Lower leg skin (tissue), 4 donors: Measurements from ENCODE around the gene CLASP2. TPM values are rescaled to one million over a fixed set of nuclear protein-coding genes. Genes with fewer than 3 reads are reported as not detected.

Experiments
- DNase-seq, 2 donors: peaks; one replicate each; pipeline ENCODE4 v3.0.0-alpha.2; 2019; ENCODE audit warnings: low spot score in 2 of 2
- H3K4me3 ChIP-seq: fragments of 200-600 bp; sonication (generic); 2 replicates; pipeline ENCODE4 v1.5.1; 2017; ENCODE audit warnings: mild to moderate bottlenecking, low read depth; ENCODE audit not compliant: poor library complexity, severe bottlenecking
- POLR2A ChIP-seq, 2 donors: fragments of 450-650 bp; IDR thresholded peaks; one replicate each; pipeline ENCODE4 v1.6.1; 2016 to 2017; ENCODE audit warnings: antibody characterized with exemption in 2 of 2, mild to moderate bottlenecking in 1 of 2, moderate library complexity in 1 of 2
- WGBS, 2 donors: methylation state at CpG; one replicate each; pipeline ENCODE4 v1.1.5; 2018; 5-methylcytosine and 5-hydroxymethylcytosine counted together
- intact Hi-C: fragments of 100-400 bp; cut with DNase I; formaldehyde crosslinking; loops from one replicate; pipeline ENCODE4 v1.15.0; 2023; ENCODE audit warnings: low total_unique reads
- total RNA-seq, 4 donors: library from RNA; depleted of rRNA; stranded (reverse); fragments of >200 nt; gene quantifications; one replicate each; pipeline ENCODE4 v1.1.0, GENCODE V29; 2016
- TF ChIP-seq, protein P1 (sequence below), 3 donors: fragments of 450-650 bp; IDR thresholded peaks; one replicate each; pipeline ENCODE4 v1.5.1; 2016; ENCODE audit warnings: antibody characterized with exemption in 3 of 3, mild to moderate bottlenecking in 3 of 3, moderate library complexity in 2 of 3

The CLASP2 gene
- total RNA-seq, 4 donors from 2014 or later = 27.2 to 76.8 (median 49.8) TPM

DNA sequence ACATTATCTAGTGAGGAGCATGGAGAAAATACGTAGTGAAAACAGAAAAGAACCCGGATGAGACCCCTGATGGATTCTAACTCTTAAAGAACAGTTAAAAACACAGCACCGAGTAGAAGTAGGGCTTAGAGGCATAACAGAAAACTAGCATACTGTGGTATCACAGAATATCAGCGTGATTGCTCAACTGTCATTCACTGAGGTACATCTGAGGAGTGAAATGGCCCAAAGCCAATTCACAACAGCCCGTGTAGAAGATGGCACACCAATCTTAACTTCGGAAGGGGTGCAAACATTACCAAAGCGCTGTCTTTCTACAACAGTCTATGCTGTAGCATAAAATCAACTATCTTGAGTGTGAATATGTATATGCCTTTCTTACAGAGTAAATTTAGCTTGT lies 1.8 kb downstream of the CLASP2 start:
- TF ChIP-seq, protein P1, sequence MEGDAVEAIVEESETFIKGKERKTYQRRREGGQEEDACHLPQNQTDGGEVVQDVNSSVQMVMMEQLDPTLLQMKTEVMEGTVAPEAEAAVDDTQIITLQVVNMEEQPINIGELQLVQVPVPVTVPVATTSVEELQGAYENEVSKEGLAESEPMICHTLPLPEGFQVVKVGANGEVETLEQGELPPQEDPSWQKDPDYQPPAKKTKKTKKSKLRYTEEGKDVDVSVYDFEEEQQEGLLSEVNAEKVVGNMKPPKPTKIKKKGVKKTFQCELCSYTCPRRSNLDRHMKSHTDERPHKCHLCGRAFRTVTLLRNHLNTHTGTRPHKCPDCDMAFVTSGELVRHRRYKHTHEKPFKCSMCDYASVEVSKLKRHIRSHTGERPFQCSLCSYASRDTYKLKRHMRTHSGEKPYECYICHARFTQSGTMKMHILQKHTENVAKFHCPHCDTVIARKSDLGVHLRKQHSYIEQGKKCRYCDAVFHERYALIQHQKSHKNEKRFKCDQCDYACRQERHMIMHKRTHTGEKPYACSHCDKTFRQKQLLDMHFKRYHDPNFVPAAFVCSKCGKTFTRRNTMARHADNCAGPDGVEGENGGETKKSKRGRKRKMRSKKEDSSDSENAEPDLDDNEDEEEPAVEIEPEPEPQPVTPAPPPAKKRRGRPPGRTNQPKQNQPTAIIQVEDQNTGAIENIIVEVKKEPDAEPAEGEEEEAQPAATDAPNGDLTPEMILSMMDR (IDR thresholded peaks at IDR 0.05) = no peak
- TF ChIP-seq POLR2A (IDR thresholded peaks at IDR 0.05) = no peak
- intact Hi-C loops = no loop called here
- no peak overlapping the region for H3K4me3 ChIP-seq
- no peak for DNase-seq
- WGBS, 2 donors = 42 to 53% methylated on average over 7 of the region's 7 CpGs

DNA sequence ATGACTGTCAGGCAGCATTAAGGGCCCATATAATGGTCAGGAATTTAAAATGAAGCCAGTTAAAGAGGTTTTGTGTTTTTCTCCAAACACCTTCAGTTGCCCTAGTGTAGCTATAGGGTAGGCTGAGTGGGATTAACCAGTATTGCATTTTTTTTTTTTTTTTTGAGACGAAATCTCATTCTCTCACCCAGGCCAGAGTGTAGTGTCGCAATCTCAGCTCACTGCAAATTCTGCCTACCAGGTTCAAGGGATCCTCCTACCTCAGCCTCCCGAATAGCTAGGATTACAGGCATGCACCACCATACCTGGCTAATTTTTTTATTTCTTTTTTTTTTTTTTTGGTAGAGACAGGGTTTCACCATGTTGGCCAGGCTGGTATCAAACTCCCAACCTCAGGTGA lies 7.0 kb downstream of the CLASP2 start:
- DNase-seq = no peak
- TF ChIP-seq, protein P1 (IDR thresholded peaks at IDR 0.05) = no peak
- no peak for TF ChIP-seq POLR2A (IDR thresholded peaks at IDR 0.05)
- 98 to 100% methylated on average over 3 of the region's 3 CpGs for WGBS, 2 donors
- no peak overlapping the region for H3K4me3 ChIP-seq
- intact Hi-C loops = loop anchor here (1.0 kb wide), 1 partner anchor 40 kb away; no protein-coding TSS in a partner anchor

DNA sequence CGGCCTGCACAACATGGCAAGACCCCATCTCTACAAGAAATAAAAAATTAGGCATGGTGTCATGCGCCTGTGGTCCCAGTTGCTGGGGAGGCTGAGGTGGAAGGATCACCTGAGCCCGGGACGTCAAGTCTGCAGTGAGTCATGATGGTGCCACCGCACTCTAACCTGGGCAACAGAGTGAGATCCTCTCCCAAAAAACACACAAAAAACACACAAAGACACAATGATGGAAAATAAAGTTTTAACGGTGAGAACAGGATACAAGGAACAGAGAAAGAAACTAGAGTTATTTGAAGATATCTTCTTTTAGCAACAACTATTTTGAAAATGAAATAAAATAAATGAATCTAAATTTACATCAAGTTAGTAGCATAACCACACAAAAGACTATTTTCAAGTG lies 12.0 kb downstream of the CLASP2 start:
- DNase-seq = no peak
- 94 to 99% methylated on average over 6 of the region's 6 CpGs for WGBS, 2 donors
- no peak overlapping the region for H3K4me3 ChIP-seq
- TF ChIP-seq, protein P1 (IDR thresholded peaks at IDR 0.05) = no peak
- no peak for TF ChIP-seq POLR2A (IDR thresholded peaks at IDR 0.05)
- intact Hi-C loops = no loop called here

DNA sequence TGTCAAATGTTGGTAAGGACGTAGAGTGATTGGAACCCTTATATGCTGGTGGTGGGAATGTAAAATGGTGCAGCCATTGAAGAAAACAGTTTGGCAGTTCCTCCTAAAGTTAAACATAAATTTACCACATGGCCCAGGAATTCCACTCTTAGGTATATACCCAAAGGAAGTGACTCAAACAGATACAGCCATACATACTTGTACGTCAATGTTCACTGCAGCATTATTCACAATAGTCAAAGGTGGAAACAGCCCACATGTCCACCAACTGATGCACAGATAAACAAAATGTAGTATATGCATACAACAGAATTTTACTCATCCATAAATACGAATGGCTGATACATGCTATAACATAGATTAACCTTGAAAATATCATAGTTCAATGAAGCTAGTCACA lies 13.2 kb downstream of the CLASP2 start:
- TF ChIP-seq, protein P1 (IDR thresholded peaks at IDR 0.05) = no peak
- no peak for TF ChIP-seq POLR2A (IDR thresholded peaks at IDR 0.05)
- intact Hi-C loops = no loop called here
- no peak overlapping the region for H3K4me3 ChIP-seq
- 92 to 96% methylated on average over 3 of the region's 3 CpGs for WGBS, 2 donors
- DNase-seq = no peak

DNA sequence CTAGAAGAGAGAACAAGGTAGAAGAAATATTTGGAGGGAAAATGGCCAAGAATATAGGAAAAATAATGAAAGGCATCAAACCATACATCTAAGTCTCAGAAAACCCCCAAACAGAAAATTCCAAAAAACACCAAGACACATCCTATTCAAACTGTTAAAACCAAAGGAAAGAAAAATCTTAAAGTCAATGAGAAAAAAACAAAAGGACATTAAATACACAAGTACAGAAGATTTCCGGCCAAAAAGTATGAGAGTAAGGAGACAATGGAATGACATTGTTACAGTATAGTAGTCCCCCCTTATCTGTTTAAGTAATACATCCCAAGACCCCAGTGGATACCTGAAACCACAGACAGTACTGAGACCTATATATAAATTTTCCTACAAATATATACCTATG lies 18.8 kb downstream of the CLASP2 start:
- no peak overlapping the region for H3K4me3 ChIP-seq
- DNase-seq = no peak
- WGBS, 2 donors = 97 to 100% methylated on average over 1 of the region's 1 CpG
- TF ChIP-seq, protein P1 (IDR thresholded peaks at IDR 0.05) = no peak
- TF ChIP-seq POLR2A (IDR thresholded peaks at IDR 0.05) = no peak
- intact Hi-C loops = no loop called here

DNA sequence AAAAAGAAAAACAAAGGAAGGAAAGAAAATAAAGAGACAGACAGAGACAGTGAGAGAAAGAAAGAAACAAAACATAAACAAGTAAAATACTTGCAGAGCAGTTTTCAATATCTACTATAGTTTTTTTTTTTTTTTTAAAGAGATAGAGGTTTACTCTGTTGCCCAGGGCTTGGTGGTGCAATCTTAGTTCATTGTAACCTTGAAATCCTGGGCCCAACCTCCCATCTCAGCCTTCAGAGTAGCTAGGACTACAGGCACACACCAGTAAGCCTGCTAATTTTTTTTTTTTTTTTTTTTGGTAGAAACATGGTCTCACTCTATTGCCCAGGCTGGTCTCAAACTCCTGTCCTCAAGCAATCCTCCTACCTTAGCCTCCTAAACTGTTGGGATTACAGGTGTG lies 23.1 kb downstream of the CLASP2 start:
- intact Hi-C loops = no loop called here

More for the DNA sequence above, 23.1 kb downstream of the CLASP2 start:
- DNase-seq = no peak
- TF ChIP-seq, protein P1 (IDR thresholded peaks at IDR 0.05) = no peak
- H3K4me3 ChIP-seq = no peak overlapping the region
